Loucy (cell line): ENCODE results near the gene KRT1.

Experiments
- CTCF ChIP-seq: fragments of 200-600 bp; sonication (generic); conservative IDR thresholded peaks from 2 replicates; pipeline ENCODE4 v1.5.1; 2014; ENCODE audit warnings: mild to moderate bottlenecking, antibody characterized with exemption, low read length
- EZH2phosphoT487 ChIP-seq: fragments of 200-600 bp; IDR thresholded peaks from 2 replicates; pipeline ENCODE4 v1.6.1; 2018; ENCODE audit warnings: antibody characterized with exemption, mild to moderate bottlenecking, moderate library complexity, borderline replicate concordance

- no peak for TF ChIP-seq CTCF
- no peak for TF ChIP-seq EZH2phosphoT487
These were observed 4.9 kb downstream of the KRT1 start for GRCh38 chr12:52675301-52675701.
